Neural progenitor cell (in vitro differentiated cells): ENCODE results near the gene GPRC5B.

Experiments
- CTCF ChIP-seq: fragments of 200-600 bp; sonication (generic); IDR thresholded peaks from 2 replicates; pipeline ENCODE4 v1.5.1; 2017; ENCODE audit warnings: antibody characterized with exemption, mild to moderate bottlenecking
- EZH2 ChIP-seq: fragments of 200-600 bp; sonication (generic); IDR thresholded peaks from 2 replicates; pipeline ENCODE4 v1.6.1; 2017; ENCODE audit warnings: antibody characterized with exemption, mild to moderate bottlenecking, moderate library complexity

- TF ChIP-seq CTCF (no peak), EZH2 (no peak)
Observed at GRCh38 chr16:19833581-19833980, 51.1 kb downstream of the GPRC5B start.
